ENCODE data around the gene SLC44A1. TPM values are rescaled to one million over a fixed set of nuclear protein-coding genes. Genes with fewer than 3 reads are reported as not detected.

SLC44A1 gene
- total RNA-seq, 3 donors from 2014 or later = 85.1 to 183 (median 121) TPM

DNA sequence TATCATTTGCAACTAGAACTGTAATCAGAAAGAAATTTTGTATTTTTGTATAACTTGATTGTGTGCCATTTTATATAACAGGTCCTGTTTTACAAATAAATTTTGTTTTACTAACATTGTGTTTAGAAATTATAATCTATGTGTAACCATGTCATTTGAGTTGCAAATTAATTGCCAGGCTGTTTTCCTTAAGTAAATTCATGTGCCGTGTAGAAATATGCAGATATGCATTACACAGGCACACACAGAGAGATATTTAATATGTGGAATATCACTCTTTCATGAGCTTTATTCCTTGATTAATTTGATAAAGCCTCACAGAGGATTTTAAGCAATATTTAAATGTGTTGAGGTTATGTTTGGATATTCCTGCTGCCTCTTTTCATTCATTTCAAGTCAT, 146.8 kb downstream of the SLC44A1 start:
- intact Hi-C loops (cut with DNase I, micrococcal nuclease) = no loop called here
- no peaks in the 10 kb centered on the region for H3K4me1 ChIP-seq (ENCODE audit: low read depth)
- H3K36me3 ChIP-seq (ENCODE audit: low read depth) = no peaks in the 10 kb centered on the region
- TF ChIP-seq CTCF (IDR thresholded peaks at IDR 0.05) = no peak
- no peaks in the 10 kb centered on the region for H3K9me3 ChIP-seq
- ATAC-seq (no peak), DNase-seq (no peak)
- H3K4me3 ChIP-seq = no peak overlapping the region

DNA sequence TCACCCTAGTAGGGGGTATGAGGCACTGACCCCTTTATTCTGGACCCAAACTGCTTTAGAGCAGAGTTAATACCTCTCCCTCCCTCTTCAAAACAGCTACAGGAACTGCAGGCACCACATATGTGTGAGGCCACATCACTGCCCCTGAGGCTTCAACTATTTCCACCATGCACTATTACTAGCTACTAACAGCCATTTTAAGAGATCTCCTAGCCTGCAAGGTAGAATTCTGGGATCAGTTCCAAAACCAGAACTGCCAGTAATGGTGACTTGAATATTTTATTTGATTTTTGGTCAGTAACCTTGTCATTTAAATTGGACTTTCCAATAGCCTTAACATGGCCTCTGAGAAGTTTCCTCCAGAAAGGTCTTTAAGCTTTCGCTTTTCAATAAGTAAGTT, 148.1 kb downstream of the SLC44A1 start:
- DNase-seq (no peak), ATAC-seq (no peak)
- intact Hi-C loops (cut with DNase I, micrococcal nuclease) = no loop called here
- no peaks in the 10 kb centered on the region for H3K9me3 ChIP-seq
- H3K4me1 ChIP-seq (ENCODE audit: low read depth) = no peaks in the 10 kb centered on the region
- H3K4me3 ChIP-seq = no peak overlapping the region
- no peaks in the 10 kb centered on the region for H3K36me3 ChIP-seq (ENCODE audit: low read depth)
- no peak for TF ChIP-seq CTCF (IDR thresholded peaks at IDR 0.05)

- TF ChIP-seq CTCF (IDR thresholded peaks at IDR 0.05) = no peak
- ATAC-seq (no peak), DNase-seq (no peak)
- Histone ChIP-seq H3K4me1 (ENCODE audit: low read depth) (no peaks in the 10 kb centered on the region), H3K36me3 (ENCODE audit: low read depth) (no peaks in the 10 kb centered on the region), H3K4me3 (no peak overlapping the region), H3K9me3 (no peaks in the 10 kb centered on the region)
- intact Hi-C loops (cut with DNase I, micrococcal nuclease) = no loop called here
Observed at GRCh38 chr9:105393576-105394344, 149.3 kb downstream of the SLC44A1 start.

- no peak for TF ChIP-seq CTCF (IDR thresholded peaks at IDR 0.05)
- H3K4me1 ChIP-seq (ENCODE audit: low read depth) = no peaks in the 10 kb centered on the region
- H3K4me3 ChIP-seq = no peak overlapping the region
- DNase-seq = no peak
- H3K36me3 ChIP-seq (ENCODE audit: low read depth) = no peaks in the 10 kb centered on the region
- no peaks in the 10 kb centered on the region for H3K9me3 ChIP-seq
- no peak for ATAC-seq
- intact Hi-C loops (cut with DNase I, micrococcal nuclease) = no loop called here
Observed at GRCh38 chr9:105396441-105396840, 152.0 kb downstream of the SLC44A1 start.

- ATAC-seq (no peak), DNase-seq (no peak)
- TF ChIP-seq CTCF (IDR thresholded peaks at IDR 0.05) = no peak
- no peaks in the 10 kb centered on the region for H3K36me3 ChIP-seq (ENCODE audit: low read depth)
- H3K4me3 ChIP-seq = no peak overlapping the region
- H3K4me1 ChIP-seq (ENCODE audit: low read depth) = no peaks in the 10 kb centered on the region
- no peaks in the 10 kb centered on the region for H3K9me3 ChIP-seq
- intact Hi-C loops (cut with DNase I, micrococcal nuclease) = no loop called here
Observed at GRCh38 chr9:105396901-105397300, 152.4 kb downstream of the SLC44A1 start.
